Hepatocyte (in vitro differentiated cells): ENCODE measurements around the gene PRKG1.

Experiments used
- EZH2 ChIP-seq: fragments of 200-600 bp; sonication (generic); IDR thresholded peaks from 2 replicates; pipeline ENCODE4 v1.6.1; 2016; ENCODE audit warnings: antibody characterized with exemption, mild to moderate bottlenecking, borderline replicate concordance
- TF ChIP-seq, protein P1 (sequence below): fragments of 200-600 bp; sonication (generic); IDR thresholded peaks from 2 replicates; pipeline ENCODE4 v1.5.1; 2016; ENCODE audit warnings: antibody characterized with exemption, mild to moderate bottlenecking; ENCODE audit not compliant: poor library complexity

GRCh38 chr10:51635436-51635835 is 561.1 kb downstream of the PRKG1 start:
- TF ChIP-seq, protein P1, sequence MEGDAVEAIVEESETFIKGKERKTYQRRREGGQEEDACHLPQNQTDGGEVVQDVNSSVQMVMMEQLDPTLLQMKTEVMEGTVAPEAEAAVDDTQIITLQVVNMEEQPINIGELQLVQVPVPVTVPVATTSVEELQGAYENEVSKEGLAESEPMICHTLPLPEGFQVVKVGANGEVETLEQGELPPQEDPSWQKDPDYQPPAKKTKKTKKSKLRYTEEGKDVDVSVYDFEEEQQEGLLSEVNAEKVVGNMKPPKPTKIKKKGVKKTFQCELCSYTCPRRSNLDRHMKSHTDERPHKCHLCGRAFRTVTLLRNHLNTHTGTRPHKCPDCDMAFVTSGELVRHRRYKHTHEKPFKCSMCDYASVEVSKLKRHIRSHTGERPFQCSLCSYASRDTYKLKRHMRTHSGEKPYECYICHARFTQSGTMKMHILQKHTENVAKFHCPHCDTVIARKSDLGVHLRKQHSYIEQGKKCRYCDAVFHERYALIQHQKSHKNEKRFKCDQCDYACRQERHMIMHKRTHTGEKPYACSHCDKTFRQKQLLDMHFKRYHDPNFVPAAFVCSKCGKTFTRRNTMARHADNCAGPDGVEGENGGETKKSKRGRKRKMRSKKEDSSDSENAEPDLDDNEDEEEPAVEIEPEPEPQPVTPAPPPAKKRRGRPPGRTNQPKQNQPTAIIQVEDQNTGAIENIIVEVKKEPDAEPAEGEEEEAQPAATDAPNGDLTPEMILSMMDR: no peak
- no peak for TF ChIP-seq EZH2
